SU-DHL-6 (cell line): ENCODE data around the gene NCF4.

Experiments used
- EZH2phosphoT487 ChIP-seq: fragments of 200-600 bp; sonication (generic), shearing (Covaris generic); conservative IDR thresholded peaks from 2 replicates; pipeline ENCODE4 v1.6.1; 2018; ENCODE audit warnings: mild to moderate bottlenecking, antibody characterized with exemption, low read length, moderate library complexity, mixed read lengths
- TF ChIP-seq, protein P1 (sequence below): fragments of 200-600 bp; sonication (generic); IDR thresholded peaks from one replicate; pipeline ENCODE4 v1.5.1; 2017; ENCODE audit warnings: antibody characterized with exemption, mild to moderate bottlenecking, low read length, moderate library complexity; ENCODE audit not compliant: insufficient read depth, poor library complexity, severe bottlenecking

- TF ChIP-seq, protein P1, sequence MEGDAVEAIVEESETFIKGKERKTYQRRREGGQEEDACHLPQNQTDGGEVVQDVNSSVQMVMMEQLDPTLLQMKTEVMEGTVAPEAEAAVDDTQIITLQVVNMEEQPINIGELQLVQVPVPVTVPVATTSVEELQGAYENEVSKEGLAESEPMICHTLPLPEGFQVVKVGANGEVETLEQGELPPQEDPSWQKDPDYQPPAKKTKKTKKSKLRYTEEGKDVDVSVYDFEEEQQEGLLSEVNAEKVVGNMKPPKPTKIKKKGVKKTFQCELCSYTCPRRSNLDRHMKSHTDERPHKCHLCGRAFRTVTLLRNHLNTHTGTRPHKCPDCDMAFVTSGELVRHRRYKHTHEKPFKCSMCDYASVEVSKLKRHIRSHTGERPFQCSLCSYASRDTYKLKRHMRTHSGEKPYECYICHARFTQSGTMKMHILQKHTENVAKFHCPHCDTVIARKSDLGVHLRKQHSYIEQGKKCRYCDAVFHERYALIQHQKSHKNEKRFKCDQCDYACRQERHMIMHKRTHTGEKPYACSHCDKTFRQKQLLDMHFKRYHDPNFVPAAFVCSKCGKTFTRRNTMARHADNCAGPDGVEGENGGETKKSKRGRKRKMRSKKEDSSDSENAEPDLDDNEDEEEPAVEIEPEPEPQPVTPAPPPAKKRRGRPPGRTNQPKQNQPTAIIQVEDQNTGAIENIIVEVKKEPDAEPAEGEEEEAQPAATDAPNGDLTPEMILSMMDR = no peak
- TF ChIP-seq EZH2phosphoT487 = no peak
These were observed 61.9 kb downstream of the NCF4 start for GRCh38 chr22:36922711-36923110.
